Measurements from ENCODE around the gene SCT.

The SCT gene

DNA sequence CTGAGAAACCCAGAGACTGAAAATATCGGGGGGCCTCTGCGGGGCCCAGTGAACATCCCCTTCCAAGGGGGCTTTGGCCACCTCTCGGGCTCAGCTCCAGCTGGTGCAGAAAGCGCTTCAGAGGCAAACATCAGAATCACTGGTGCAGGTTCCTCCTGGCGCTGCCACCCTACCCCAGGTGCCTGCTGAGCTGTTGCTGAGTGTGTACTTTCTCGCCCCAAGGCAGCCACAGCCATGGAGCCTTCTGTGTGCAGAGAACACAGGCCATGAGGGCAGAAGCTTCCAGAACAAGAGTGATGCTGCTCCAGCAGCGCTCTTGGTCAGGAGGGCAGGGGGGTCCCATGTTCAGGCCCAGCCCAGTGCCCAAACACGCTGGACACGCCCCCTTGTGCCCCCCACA, 16.4 kb upstream of the SCT start:
- DNase-seq = no peak

DNA sequence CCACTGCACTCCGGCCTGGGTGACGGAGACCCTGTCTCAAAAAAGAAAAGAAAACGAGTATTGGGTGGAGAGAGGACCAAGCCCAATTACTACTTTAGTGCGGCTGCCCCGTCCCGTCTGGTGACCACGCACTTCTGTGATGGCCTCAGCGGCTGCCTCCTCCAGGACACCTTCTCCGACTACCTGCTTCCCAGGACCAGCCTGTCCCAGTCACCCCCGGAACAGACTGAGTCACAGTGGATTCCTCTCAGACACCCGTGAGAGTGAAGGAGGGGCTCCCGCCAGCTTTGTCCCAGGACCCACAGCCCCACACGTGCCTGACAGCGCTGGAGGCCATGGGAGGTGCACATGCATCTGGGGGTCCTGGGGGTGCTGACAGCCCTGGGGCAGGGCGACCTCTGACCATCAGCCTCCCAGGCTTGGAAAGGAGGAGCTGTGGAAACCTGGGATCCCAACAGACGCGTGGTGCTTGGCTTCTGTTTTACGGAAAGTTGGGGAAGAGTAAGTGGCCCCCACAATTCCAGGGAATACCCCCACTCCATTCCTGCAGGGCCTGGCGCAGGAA, 14.9 kb upstream of the SCT start:
- DNase-seq = no peak

DNA sequence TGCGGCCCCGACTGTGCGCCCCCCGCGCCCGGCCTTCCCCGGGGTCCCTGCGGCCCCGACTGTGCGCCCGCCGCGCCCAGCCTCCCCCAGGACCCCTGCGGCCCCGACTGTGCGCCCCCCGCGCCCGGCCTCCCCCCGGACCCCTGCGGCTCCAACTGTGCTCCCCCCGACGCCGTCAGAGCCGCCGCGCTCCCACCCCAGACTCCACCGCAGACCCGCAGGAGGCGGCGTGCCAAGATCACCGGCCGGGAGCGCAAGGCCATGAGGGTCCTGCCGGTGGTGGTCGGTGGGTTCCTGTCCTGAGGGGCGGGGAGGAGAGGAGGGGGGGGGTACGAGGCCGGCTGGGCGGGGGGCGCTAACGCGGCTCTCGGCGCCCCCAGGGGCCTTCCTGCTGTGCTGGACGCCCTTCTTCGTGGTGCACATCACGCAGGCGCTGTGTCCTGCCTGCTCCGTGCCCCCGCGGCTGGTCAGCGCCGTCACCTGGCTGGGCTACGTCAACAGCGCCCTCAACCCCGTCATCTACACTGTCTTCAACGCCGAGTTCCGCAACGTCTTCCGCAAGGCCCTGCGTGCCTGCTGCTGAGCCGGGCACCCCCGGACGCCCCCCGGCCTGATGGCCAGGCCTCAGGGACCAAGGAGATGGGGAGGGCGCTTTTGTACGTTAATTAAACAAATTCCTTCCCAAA, 13.2 kb upstream of the SCT start:
- no peak for DNase-seq

DNA sequence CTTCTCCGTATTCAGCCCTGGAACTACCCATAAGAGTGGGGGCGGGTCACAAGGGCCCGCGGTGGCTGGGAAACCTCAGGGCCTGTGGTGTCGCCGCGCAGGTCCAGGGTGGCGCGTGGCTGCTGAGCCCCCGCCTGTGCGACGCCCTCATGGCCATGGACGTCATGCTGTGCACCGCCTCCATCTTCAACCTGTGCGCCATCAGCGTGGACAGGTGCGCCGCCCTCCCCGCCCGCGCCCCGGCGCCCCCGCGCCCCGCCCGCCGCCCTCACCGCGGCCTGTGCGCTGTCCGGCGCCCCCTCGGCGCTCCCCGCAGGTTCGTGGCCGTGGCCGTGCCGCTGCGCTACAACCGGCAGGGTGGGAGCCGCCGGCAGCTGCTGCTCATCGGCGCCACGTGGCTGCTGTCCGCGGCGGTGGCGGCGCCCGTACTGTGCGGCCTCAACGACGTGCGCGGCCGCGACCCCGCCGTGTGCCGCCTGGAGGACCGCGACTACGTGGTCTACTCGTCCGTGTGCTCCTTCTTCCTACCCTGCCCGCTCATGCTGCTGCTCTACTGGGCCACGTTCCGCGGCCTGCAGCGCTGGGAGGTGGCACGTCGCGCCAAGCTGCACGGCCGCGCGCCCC, 12.5 kb upstream of the SCT start:
- DNase-seq = no peak

DNA sequence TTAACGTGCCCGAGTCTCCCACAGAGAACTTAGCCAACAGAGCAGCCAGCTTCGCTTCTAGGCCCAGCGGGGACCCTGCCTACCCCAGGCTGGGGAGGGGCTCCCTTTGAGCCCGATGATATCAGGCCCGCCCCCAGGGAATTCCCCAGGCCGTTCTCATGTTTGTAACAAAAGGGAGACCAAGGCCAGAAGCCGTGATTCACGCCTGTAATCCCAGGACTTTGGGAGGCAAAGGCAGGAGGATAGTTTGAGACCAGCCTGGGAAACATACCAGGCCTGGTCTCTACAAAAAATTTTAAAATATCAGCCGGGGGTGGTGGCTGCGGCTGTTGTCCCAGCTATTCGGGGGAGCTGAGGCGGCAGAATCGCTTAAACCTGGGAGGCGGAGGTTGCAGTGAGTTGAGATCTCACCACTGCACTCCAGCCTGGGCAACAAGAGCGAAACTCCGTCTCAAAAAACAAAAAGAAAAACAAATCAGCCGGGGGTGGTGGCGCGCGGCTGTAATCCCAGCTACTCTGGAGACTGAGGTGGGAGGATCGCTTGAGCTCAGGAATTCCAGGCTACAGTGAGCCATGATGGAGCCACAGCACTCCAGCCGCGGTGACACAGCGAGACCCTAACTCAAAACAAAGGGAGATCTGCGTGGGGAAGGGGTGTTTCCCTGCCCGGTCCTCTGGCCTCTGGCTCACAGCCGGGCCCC, 11.8 kb upstream of the SCT start:
- DNase-seq = no peak

DNA sequence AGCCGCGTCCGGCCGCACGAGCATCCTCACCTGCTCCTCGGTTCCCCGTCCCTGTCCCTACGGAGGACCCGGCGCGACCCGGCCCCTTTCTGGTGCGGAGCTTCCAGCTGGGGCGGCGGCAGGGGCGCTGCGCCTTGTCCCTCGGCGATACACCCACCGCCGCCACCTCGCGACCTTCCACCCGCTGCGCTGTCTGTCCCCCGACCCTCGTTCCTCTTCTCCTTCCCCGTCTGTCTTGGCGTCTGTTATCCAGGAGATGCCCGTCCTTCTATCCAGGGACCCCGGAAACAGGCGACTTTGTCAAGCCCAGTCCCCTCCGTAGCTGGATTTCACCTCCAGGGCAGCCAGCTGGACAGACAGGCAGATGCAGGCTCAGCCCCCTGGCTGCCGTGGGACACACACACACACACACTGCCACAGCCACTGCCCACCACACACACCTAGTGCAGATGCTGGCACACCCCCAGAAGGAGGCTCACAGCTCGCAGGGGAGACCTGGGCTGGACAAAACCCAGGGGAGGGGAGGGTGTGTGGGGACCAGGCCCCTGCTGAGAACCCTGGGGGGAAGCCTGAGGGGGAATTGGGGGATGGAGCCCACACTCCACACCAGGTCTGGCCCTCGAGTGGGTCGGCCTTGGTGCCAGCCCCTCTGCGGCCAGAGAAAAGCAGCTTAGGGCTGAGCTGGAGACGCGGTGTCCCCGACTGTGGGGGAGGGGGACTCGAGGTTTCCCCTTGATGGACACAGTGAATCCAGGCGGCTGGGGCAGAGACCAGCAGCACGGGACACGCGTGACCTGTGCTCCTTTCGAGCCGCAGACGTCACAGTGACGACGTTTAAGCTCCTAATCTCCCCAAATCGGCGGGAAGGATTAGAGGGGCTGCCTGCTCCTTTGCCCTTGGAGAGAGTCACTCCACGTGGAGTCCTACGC, 10.9 kb upstream of the SCT start:
- no peak for DNase-seq

DNA sequence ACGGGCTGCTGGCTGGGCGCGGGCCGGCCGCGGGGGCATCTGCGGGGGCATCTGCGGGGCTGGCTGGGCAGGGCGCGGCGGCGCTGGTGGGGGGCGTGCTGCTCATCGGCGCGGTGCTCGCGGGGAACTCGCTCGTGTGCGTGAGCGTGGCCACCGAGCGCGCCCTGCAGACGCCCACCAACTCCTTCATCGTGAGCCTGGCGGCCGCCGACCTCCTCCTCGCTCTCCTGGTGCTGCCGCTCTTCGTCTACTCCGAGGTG, 10.3 kb upstream of the SCT start:
- no peak for DNase-seq

DNA sequence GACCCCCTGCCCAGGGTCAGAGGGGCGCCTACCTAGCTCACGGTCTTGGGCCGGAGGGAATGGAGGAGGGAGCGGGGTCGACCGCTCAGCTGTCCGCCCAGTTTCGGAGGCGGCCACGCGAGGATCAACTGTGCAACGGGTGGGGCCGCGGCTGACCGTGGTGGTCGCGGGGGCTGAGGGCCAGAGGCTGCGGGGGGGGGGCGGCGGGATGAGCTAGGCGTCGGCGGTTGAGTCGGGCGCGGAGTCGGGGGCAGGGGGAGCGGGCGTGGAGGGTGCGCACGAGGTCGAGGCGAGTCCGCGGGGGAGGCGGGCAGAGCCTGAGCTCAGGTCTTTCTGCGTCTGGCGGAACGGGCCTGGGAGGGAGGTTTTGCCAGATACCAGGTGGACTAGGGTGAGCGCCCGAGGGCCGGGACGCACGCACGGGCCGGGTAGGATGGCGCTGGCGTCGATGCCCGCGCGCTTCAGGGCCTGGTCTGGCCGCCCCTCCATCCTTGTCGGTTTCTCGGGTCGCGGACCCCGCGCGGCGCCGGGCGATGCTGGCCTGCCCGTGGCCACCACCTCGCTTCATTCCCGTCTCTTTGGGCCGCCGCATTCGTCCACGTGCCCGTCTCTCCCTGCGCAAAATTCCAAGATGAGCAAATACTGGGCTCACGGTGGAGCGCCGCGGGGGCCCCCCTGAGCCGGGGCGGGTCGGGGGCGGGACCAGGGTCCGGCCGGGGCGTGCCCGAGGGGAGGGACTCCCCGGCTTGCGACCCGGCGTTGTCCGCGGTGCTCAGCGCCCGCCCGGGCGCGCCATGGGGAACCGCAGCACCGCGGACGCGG, 9.7 kb upstream of the SCT start, which contains the start of gene DRD4:
TSS of gene DRD4 (plus strand) at position 759 of the 822 bp plus-strand sequence. CDS start at position 795, 36 bp downstream.
- DNase-seq = no peak

DNA sequence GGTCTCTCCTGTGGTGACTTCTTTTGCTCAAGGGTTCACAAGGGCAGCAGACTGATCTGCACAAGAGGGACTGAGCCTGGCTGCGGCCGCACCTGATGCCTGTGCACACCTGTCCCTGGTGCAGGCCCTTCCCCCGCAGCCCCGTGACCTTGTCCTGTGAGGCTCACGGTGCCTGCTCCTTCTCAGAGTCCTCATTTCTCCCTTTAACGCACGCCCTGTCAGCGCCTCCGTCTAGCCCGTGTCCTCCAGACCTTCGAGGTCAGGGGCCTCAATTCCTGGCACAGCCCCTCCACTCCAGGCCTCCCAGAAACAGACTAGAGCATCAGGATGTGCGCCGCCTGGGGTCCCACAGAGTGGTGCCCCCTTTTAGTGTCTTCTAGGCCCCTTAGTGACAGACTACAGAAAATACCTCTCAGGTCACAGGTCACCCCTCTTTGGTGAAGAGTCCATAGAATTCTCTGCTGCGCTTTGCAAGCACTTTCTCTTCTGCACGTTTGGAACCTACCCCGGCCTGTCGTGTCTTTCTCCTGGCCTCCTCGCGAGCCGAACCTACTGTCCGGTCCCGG, 9.0 kb upstream of the SCT start:
- no peak for DNase-seq

DNA sequence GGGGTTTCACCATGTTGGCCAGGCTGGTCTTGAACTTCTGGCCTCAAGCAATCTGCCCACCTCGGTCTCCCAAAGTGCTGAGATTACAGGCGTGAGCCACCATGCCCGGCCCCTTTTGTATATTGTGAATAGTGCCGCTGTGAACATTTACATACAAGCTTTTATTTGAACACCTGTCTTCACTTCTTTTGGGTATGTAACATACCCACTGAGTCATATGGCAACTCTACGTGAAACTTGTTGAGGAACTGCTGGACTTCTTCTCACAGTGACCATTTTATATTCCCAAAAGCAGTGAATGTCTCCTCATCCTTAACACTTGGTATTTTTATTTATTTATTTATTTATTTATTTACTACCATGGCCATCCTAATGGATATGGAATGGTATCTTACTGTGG, 3.9 kb upstream of the SCT start:
- DNase-seq = no peak

DNA sequence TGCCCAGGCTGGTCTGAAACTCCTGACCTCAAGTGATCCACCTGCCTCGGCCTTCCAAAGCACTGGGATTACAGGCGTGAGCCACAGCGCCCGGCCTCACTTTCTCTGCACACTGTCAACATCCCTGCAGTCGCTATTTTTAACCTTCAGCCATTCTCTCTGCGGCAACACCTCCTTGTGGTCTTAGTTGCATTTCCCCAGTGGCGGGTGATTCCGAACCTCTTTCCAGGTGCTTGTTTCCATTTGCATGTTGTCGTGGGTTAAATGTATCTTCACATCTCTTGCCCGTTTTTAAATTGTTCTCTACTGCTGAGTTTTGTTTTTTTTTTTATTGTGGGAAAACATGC, 2.2 kb upstream of the SCT start:
- no peak for DNase-seq

DNA sequence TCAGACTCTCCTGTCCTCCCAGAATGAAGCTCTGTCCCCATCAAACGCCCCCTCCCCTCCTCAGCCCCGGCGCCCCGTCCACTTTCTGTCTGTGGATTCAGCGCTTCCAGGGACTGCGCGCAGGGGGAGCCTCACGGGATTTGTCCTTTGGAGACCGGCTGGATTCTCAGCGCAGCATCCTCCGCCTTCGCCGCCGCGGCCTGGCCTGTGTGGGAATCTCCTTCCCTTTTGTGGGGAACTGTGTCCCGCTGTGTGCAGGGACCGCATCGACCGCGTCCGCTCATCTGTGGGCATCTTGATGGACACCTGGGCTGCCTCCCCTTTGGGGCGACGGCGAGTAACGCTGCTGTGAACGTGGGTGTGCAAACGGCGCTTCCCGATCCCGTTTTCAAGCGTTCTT, 1.1 kb upstream of the SCT start:
- DNase-seq = no peak

DNA sequence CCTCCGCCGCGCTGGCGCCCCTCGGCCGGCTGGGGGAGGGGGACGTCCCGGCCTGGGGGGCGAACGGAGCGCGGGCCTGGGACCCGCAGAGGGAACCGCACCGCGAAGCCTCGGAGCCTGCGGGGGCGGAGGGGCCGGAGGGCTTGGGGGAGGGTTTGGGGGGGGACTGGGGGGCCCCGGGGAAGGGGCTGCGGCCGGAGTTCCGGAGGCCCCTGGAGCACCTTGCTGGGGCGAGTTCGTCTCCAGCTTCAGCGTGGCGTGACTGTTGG, 261 bp upstream of the SCT start:
- DNase-seq = no peak

DNA sequence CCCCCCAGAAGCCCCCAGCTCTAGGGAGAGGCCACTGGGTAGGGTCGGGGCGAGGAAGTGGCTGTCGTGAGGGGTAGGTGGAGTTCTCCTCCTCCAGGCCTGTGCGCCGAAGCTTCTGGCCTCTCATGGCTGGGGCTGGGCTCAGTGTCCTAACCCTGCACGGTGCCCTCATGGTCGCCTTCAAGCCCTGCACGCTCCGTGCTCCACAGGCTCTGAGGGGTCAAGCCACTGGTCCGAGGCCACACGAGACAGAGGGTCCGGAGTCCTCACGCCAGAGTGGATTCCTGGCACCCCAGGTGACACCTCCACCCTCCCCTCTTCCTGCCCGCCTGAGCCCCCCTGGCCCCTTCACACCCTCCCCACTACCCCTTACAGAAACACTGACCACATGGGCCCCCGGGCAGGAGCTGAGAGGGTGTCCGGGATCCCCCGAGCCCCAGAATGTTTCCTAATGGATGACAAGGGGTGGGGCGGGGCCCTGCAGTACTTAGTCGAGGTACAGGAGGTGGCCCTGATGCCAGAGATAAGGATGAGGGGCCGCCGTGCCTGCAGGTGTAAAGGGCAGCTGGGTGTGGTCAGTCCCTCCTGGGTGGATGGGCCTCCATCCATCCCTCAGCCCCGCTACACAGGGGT, 1.2 kb downstream of the SCT start:
- no peak for DNase-seq

DNA sequence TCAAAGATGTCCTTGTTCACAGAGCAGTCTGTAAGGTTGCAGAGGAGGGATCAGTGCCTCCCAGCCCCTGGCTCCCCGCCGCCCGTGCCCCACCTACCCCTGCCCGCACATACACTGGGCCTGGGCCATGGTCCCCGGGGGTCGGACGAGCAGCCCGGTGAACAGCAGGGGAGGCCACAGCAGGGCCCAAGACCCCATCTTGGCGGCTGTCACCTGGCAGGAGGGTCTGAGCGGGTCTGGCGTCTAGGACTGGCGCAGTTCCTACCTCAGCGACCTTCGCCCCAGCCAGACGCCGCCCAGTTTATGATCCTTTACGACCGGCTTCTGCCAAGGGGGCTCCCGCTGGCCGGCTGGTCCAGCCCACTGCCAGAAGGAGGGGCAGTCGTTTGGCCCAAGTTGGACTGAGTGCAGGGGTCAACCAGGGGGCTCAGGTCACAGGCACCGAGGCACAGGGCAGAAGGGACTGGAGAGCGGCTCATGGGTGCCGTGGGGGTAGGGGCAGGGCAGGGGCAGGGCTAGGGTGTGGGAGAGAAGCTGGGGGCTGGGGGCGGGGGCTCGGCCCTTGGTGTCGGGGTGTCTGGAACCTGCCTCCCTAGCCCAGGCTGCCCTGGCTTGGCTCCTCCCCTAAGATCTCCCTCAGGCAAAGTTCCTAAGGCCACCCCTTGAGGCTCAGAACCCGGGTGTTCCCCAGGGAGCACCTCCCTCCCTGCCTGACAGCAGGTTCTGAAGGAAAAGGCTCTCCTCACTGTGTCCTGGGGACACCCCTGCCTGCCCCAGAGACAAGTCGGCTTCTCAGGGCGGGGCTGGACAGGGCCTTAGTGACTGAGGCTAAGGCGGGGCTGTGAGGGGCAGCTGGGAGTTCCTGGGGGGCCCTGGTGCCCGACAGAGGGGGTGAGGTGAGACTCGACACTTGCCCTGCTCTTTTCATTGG, 2.0 kb downstream of the SCT start, which contains the start of gene CDHR5:
TSS of gene CDHR5 (minus strand) at position 251 of the 931 bp plus-strand sequence. CDS start at position 198, 53 bp downstream.
- DNase-seq = no peak

DNA sequence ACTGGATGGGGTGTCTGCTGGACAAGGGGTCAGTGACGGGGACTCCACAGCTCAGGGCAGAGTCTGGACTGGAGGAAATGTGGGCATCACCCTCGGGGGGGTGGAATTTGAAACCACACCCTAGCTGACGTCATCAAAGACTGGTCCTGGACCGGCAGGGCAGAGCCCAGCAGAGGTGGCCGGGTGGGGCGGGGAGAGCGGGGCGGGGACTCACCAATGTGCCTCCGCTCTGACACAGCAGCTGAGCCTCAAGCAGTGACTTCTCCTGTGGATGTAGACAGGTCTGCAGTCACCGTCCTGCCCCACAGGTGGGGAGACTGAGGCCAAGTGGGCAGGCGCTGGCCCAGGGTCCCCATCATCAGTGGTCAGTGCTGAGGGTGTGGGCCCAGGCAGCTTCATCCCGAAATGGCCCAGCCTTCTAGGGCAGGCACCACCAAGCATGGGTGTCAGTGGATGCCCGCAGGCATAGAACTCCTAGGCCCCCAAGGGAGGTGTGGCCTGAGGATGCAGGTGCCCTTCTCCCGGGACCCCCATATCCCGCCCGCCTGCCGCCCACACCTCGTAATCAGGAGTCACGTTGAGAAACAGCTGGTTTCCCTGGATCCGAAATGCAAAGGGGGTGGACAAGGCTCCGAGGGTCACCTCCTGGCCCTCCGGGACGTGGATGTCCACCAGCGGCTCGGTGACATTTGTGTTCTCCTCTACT, 2.8 kb downstream of the SCT start:
- DNase-seq = no peak

DNA sequence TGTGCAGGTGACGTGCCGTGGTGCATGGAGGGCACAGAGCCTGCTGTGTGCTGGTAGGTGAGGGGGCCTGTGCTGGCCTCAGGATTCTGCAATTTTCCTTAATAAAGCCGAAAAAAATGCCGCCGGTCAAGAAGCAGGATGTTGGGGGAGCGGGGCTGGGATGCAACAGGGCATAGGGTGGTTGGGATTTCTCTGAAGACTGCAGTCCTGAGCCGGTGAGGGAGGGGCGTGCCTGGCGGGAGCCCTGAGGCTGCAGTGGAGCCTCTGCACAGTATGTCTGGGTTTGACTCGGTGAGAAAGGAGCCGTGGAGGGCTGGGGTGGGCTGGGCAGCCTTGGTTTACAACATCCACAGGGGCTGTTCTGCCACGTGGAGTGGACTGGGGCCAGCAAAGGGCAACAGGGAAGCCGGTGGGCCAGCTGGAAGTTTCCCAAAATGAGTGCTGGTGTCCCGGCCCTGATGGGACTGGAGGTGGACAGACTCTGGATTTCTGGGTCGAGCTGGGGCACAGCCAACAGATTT, 3.6 kb downstream of the SCT start:
- DNase-seq = no peak

DNA sequence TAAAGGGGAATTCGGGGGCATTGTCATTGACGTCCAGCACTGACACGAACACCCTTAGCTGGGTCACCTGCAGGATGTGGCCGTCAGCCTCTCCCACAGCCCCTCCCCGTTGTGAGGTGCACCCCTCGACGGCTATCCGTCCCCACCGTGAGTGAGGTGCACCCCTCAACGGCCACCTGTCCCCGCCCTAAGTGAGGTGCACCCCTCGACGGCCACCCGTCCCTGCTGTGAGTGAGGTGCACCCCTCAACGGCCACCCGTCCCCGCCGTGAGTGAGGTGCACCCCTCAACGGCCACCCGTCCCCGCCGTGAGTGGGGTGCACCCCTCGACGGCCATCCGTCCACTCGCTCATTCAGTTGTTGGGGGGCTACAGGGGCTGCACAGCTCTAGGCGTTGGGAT, 5.1 kb downstream of the SCT start:
- no peak for DNase-seq
